NCI-H748 (cell line): Measurements from ENCODE around the gene ADGRE2.
"Not testable (repeated sequence)": the region's sequence is repeated elsewhere in the genome, so short reads cannot be mapped to it uniquely, and the experiment has no call there.

Experiments
- DNase-seq: peaks from one replicate; lab custom pipeline; 2025; ENCODE audit not compliant: unreplicated experiment; lab: John Stamatoyannopoulos, UW

Gene ADGRE2

DNA sequence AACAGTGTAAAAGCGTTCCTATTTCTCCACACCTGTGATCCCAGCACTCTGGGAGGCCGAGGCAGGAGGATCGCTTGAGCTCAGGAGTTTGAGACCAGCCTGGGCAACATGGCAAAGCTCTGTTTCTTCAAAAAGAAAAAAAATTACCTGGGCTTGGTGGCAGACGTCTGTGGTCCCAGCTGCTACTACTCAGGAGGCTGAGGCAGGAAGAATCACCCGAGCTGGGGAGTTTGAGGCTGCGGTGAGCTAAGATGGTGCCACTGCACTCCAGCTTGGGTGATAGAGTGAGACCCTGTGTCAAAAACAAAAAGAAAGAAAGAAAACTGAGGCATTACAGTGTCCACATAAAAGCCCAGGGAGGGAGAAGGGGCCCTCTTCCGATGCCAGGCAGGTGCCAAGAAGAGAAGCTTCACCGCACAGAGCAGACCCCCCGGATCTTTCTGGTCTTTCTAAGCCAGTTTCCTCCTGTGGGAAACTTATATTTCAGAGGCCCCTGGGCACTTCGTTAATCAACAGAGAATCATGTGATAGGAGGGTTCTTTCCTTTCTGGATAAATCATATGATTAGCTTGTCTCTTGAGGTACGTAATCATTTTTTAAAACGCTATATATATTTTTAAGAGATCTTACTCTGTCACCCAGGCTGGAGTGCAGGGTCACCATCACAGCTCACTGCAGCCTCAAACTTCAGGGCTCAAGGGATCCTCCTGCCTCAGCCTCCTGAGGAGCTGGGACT is at the start of gene ADGRE2:
Gene ADGRE2 (minus strand): TSS at position 451 of the 736 bp plus-strand sequence. CDS start 1,804 bp downstream, outside the sequence.
- DNase-seq, result not testable (repeated sequence)

DNA sequence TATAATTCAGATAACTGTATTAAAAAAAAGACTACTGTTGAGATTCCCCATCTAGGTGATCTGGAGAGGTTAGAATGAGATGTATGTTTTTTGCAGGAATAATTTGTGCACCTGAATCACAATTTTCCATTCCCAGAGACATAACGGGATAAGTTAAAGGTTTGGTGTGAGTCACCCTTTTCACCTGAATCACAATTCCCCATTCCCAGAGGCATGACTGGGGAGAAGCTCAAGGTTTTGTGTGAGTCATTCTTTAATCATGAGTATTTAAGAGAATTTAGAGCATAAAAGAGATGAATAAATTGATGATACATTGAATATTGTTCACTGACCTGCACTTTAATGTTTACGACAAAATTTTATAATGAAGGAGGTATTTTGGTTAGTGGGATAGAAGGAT is 47.6 kb upstream of the ADGRE2 start:
- DNase-seq, result no peak

DNA sequence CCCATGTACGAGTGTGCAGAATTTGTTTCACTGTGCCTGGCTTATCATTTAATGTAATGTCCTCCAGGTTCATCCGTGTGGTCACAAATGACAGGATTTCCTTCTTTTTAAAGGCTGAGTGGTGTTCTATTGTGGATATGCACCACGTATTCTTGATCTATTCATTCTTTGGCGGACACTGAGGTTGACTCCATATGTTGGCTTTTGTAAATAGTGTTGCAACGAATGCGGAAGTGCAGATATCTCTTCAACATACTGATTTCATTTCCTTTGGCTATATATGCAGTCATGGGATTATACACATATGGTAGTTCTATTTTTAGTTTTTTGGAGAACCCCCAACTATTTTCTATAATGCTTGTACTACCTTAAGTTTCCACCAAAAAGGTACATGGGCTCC is 43.6 kb upstream of the ADGRE2 start:
- no peak for DNase-seq

DNA sequence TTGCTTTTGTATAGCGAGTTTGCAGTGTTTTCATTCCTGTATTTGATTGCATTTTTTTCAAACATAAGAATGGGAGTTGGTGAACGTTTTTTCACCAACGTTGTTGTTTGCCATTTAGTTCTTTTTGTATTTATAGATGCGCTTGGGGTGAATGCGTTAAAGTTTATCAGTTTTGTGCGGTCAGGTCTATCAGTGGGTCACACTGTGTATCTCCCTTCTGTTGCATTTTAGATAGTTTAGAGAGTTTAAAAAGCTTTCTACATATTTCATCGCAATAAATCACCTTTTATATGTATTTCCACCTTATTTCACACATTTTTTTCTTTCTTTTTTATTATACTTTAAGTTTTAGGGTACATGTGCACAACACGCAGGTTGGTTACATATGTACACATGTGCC is 40.2 kb upstream of the ADGRE2 start:
- DNase-seq, result no peak

DNA sequence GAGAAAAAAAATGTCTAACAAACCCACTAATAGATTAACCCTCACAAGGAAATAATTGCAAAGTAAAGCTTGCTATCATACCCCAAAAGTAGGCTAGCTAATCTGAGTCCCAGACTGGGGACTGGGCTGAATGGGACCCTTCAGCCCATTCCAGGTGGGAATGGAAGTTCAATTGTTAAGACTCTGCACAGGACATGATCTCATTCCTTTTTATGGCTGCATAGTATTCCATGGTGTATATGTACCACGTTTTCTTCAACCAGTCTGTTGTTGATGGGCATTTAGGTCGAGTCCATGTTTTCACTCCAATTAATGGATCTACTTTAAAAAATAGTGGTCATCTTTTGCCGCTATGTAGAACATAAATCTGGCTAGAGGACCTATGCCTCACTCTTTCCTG is 38.7 kb upstream of the ADGRE2 start:
- DNase-seq, result no peak

DNA sequence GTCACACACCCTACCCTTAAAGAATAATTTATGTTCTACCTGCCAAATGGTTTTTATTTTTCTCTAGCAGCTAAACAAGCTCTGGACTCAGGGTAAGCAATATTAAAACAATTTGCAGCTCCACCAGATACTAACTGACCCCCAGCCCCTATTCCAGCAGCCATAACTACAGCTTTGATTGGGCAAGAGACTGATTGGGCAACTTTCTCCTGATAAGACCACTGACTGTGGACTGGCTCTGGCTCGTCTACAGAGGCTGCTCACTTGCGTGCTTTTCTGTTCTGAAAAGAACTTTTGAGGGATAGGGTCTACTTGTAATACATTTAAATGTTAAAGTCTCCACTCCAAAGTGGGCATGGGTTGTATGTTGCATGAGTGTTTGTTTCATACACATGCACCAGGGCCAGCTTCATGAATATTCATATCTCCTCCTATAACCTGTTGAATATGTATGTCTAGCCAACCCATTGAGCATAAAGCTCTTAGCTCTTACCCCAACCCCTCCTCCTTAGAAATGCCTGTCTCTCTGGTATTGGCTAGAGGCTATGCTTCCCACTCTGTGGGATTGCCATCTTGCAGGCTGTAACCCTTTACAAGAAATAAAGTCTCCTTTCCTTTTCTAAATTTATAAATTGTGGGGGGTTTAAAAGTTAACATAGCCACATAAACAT is 36.8 kb upstream of the ADGRE2 start:
- no peak for DNase-seq

DNA sequence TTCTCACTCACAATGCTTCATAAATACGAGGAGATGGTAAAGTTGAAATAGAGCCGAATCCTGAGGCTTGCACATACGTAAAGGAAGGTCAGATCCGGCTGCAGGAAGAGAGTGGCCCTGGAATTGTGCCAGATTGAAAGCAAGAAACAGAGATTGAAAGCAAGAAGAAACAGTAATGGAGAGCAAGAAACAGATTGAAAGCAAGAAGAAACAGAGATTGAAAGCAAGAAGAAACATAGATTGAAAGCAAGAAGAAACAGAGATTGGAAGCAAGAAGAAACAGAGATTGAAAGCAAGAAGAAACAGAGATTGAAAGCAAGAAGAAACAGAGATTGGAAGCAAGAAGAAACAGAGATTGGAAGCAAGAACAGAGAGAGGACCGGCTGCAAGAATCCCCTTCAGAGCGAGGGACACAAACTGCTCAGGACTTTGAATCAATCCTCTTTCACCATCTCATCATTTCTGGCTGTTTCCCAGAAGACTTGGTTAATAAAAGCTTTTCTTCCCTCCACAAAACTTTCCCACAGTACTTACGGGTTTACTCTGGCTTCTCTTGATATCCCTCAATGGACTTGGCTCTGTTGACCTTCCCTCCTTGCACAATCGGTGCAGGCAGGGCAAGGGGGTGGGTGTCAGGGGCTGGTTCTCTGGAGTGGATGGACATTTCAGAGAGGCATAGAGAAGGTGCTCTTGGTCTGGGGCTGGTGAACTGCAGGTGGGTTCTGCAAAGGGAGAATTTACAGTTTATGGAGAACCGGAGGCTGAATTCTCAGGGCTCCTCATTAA is 31.1 kb upstream of the ADGRE2 start:
- DNase-seq, result no peak

DNA sequence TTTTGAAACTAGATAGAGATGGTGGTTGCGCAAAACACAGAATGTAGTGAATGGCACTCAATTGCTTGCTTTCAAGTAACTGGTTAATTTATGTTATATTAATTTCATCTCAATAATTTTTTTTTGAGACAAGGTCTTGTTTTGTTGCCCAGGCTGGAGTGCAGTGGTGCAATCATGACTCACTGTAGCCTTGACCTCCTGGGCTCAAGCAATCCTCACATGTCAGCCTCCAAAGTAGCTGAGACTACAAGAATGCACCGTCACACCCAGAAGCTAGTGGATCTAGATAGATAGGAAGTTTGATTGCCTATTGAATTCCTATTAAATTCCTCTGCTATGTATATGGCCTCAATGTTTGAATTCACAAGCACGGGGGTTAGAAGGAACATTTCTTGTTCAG is 26.4 kb upstream of the ADGRE2 start:
- no peak for DNase-seq

DNA sequence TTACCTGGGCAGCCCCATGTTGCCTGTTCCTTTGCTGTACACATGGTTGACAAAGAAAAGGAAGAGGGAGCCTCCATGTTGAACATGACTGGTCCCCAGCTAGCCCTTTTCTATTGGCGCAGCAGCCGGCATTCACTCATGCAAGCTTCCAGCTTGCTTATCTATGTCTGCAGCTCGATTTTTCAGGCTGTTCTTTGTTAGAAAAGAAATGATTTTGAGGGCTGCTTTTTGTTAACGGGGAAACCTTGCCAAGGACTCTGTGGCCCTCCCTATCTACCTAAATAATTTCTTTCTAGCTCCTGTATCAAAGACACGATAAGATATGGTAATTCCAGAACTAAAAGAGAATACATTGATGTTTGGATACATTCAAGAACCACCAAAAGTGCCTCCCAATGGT is 20.4 kb upstream of the ADGRE2 start:
- DNase-seq, result no peak

DNA sequence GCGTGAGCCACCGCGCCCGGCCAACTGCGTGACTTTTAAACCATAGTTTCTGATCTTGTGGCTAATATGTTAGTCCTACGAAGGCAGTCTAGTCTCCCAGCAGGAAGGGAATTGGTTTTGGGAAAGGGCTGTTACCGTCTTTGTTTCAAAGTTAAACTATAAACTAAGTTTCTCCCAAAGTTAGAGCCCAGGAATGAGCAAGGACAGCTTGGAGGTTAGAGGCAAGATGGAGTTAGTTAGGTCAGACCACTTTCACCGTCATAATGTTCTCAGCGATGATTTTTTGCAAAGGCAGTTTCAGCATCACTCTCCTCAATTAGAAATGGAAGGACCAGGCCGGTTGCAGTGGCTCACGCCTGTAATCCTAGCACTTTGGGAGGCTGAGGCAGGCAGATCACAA is 17.7 kb upstream of the ADGRE2 start:
- no peak for DNase-seq

DNA sequence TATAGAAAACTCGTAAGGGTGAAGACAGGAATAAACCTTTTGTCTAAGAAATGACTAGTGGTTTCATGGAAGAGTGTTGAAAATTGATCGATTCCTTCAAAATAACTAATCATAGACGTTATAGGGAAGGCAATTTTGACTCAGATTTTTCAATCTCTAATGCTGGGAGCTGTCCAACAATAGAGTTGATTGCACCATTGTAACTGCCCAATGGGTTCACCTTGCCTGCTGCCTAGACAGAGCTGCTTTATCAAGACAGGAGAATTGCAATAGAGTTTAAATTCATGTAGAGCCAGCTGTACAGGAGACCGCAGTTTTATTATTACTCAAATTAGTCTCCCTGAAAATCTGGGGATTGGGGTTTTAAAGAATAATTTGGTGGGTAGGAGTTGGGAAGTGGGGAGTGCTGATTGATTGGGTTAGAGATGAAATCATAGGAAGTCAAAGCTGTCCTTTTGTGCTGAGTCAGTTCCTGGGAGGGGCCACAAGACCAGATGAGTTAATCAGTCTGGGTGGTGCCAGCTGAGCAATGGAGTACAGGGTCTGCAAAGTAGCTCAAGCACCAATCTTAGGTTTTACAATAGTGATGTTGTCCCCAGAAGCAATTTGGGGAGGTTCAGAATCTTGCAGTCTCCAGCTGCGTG is 16.8 kb upstream of the ADGRE2 start:
- DNase-seq, result no peak

DNA sequence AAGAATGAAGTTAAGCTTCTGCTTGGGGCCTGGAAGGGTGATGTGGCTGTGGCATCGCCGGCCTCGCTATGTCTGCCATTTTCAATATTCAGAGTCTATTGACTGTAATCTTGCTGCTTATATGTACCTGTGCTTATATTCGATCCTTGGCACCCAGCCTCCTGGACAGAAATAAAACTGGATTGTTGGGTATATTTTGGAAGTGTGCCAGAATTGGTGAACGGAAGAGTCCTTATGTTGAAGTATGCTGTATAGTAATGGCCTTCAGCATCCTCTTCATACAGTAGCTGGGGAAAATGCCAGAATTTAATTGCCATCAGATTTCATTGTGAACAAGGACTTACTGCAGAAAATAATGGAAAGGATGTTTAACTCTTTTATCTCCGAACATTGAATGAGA is 13.9 kb upstream of the ADGRE2 start:
- DNase-seq, result not testable (repeated sequence)

DNA sequence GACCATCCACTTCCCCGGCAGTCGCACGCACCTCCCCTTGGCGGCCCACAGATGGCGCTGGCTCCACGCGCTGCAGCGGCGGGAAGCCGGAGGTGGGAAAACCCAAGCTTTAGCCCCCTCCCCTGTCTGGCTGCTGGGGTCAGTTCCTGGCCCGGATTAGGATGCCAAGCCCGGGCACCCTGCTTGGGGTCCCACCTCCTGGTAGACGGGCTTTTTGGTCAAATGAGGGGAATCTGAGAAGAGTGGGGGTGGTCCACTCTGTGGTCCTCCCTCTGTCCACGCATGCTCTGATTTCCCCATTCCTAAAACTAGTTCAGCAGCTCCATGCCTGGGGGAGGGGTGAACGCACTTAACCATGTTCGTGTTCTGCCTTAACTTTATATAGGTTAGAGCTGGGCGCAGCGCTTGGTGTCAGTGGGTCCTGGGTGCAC is 8.1 kb upstream of the ADGRE2 start:
- DNase-seq, result peak; percentile 10

DNA sequence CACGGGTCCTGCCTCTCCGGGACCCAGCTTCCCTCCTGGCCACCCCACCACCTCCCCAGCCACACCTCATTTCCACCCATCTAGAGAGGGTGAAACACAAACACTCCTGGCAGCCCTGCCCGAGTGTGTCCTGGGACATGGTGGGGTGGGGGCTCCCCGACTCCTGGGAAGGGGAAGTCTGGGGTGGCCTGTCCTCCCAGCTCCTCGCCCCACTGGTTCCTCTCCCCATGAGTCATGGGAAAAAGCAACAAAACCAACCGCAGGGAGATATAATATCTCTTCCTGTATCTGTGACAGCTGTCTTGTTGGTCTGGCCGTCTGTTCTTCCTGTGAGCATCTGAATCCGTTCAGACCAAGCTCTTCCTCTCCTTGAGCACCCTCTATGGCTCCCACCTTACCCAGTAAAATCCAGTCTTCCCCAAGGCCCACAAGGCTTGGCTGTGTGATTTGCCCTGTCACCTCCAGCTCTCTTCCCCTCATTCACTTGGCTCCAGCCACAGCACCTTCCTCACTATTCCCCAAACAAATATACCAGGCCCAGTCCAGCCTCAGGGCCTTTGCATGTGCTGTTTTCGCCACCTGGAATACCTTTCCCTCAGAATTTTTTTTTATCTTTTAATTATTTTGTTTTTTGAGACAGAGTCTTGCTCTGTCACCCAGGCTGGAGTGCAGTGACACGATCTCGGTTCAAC is 6.9 kb upstream of the ADGRE2 start:
- DNase-seq, result not testable (repeated sequence)

DNA sequence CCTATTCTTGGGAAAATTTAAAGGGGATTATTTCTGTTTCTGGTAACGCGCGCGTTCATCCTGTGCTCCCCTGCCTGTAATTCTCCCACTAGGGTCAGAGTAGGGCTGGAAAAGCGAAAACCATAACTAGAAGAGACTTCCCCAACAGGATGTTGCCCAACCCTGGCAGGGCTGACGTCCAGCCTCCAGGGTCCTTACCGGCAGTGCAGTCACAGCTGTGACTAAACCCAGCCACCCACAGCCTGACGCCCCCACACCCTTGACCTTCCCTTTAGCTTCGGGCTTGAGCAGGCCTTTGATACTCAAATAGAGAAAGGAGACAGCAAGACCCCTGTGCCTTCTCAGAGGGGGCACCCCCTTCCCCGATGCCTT is 6.4 kb upstream of the ADGRE2 start:
- DNase-seq, result not testable (repeated sequence)

DNA sequence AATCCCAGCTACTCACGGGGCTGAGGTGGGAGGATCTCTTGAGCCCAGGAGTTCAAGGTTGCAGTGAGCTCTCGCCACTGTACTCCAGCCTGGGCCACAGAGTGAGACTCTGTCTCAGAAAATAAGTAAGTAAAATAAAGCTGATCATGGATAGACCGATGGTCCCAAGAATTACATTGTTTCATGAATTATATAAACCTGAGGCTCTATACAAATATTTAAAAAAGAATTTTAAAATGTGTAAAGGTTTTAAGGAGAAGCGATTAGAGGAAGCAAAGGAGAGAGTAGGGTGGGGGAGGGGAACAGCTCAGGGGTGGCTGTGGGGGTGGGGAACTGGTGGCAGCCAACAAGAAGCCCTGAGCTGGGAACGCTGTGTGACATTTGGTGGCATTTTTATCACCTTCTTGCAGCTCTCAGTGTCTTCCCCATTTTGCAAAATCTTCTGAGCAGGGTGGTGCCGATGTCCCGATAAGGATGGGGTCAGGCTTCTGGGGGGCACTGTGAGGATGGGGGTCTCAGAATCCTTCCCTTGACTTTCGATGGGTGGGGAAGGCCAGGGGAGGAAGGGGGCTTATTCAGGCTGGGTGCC is 5.1 kb upstream of the ADGRE2 start:
- not testable (repeated sequence) for DNase-seq

DNA sequence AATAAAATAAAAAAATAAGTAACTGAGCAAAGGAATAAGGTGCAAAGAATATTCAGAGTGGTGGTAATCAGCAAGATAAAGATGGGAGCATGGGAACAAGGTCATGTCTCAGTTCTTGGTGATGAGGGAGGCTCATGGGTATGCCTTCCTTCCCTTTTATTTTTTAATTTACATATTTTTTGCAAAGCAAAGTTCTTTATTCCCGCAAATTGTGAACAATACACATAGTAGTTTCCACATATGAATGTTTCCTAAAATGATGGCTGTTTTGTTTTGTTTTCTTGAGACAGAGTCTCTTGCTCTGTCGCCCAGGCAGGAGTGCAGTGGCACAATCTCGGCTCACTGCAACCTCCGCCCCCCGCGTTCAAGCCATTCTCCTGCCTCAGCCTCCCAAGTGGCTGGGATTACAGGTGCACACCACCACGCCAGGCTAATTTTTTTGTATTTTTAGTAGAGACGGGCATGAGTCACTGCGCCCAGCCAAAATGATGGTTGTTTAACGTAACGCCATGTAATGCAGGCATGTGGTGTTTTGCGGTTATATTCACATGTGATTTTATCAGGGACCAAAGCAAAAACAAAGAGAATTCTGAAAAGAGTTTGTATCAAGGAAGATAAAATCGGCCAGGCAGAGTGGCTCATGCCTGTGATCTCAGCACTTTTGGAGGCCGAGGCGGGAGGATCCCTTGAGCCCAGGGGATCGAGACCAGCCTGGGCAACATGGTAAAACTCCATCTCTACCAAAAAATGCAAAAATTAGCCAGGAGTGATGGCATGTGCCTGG is 4.5 kb upstream of the ADGRE2 start:
- DNase-seq, result no peak

DNA sequence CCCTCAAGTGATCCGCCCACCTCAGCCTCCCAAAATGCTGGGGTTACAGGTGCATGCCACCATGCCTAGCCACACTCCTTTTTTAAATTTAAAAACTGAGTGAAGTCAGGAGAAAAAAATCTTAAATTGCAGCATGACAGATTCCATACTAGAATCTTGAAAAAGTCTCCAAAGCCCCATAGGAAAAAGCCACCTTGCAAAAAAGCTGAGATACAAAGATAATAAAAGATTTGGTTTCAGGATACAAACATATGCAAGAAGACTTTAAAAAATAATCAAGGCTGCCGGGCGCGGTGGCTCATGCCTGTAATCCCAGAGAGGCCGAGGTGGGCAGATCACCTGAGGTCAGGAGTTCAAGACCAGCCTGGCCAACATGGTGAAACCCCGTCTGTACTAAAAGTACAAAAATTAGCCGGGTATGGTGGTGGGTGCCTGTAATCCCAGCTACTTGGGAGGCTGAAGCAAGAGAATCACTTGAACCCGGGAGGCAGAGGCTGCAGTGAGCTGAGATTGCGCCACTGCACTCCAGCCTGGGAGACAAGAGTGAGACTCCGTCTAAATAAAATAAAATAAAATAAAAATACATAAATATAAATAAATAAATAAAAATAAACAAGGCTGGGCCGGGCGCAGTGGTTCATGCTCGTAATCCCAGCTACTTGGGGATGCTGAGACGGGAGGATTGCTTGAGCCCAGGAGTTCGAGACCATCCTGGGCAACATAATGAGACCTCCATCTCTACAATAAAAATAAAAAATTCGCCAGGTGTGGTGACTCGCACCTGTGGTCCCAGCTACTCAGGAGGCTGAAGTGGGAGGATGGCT is 3.6 kb upstream of the ADGRE2 start:
- not testable (repeated sequence) for DNase-seq
